K562 (cell line): Measurements from ENCODE around the gene MAP3K4. TPM values are rescaled to one million over a fixed set of nuclear protein-coding genes. Genes with fewer than 3 reads are reported as not detected.

Experiments
- ASH1L ChIP-seq: fragments of 450-650 bp; IDR thresholded peaks from 2 replicates; pipeline ENCODE4 v1.6.1; 2018; ENCODE audit warnings: borderline replicate concordance, mild to moderate bottlenecking, low read depth; ENCODE audit not compliant: partially characterized antibody
- CEBPB ChIP-seq: fragments of 450-650 bp; IDR thresholded peaks from 2 replicates; pipeline ENCODE4 v1.6.1; 2016; ENCODE audit warnings: missing genetic modification characterization, missing compliant biosample characterization
- DDX20 ChIP-seq: fragments of 450-650 bp; IDR thresholded peaks from 2 replicates; pipeline ENCODE4 v1.6.1; 2016; ENCODE audit warnings: missing genetic modification characterization, low read depth, mild to moderate bottlenecking, missing compliant biosample characterization, moderate library complexity
- EP400 ChIP-seq: fragments of 450-650 bp; IDR thresholded peaks from 2 replicates; pipeline ENCODE4 v1.6.1; 2017; ENCODE audit warnings: antibody characterized with exemption, mild to moderate bottlenecking, moderate library complexity
- HDAC1 ChIP-seq, 2 experiments: fragments of 450-650 bp; IDR thresholded peaks; 2 replicates each; pipeline ENCODE4 v1.6.1; 2016 to 2017; ENCODE audit warnings: inconsistent platforms in 1 of 2, mild to moderate bottlenecking in 1 of 2, moderate library complexity in 1 of 2
- HDAC8 ChIP-seq: fragments of 450-650 bp; IDR thresholded peaks from 2 replicates; pipeline ENCODE4 v1.6.1; 2016; ENCODE audit warnings: mild to moderate bottlenecking, missing genetic modification characterization, moderate library complexity, missing compliant biosample characterization
- HLTF ChIP-seq: fragments of 450-650 bp; IDR thresholded peaks from 2 replicates; pipeline ENCODE4 v1.6.1; 2016
- LCOR ChIP-seq: sonication (generic); formaldehyde crosslinking; IDR thresholded peaks from 2 replicates; pipeline ENCODE4 v1.8.0; 2022; ENCODE audit warnings: mild to moderate bottlenecking, missing genetic modification reagents
- MBD2 ChIP-seq: sonication (generic); IDR thresholded peaks from 2 replicates; pipeline ENCODE4 v1.6.1; 2016; ENCODE audit warnings: low read depth, borderline replicate concordance
- MED1 ChIP-seq: sonication (generic); formaldehyde crosslinking; IDR thresholded peaks from 2 replicates; pipeline ENCODE4 v1.8.1; 2023; ENCODE audit warnings: missing genetic modification reagents, borderline replicate concordance
- NONO ChIP-seq, 2 experiments: fragments of 200-400 bp in 1 of 2; fragments of 450-650 bp in 1 of 2; formaldehyde crosslinking in 1 of 2; IDR thresholded peaks; 2 replicates each; pipeline ENCODE4 v1.6.1; 2017; ENCODE audit warnings: low read depth in 2 of 2, mild to moderate bottlenecking in 2 of 2, moderate library complexity in 2 of 2, low read length in 1 of 2
- PTBP1 ChIP-seq: fragments of 200-400 bp; formaldehyde crosslinking; IDR thresholded peaks from 2 replicates; pipeline ENCODE4 v1.6.1; 2017; ENCODE audit warnings: low read depth, low read length
- RBM25 ChIP-seq: fragments of 200-400 bp; formaldehyde crosslinking; IDR thresholded peaks from 2 replicates; pipeline ENCODE4 v1.6.1; 2018; ENCODE audit warnings: low read length, low read depth, moderate library complexity; ENCODE audit not compliant: severe bottlenecking
- TAF1 ChIP-seq: IDR thresholded peaks from 2 replicates; pipeline ENCODE4 v1.6.1; 2011; ENCODE audit warnings: mild to moderate bottlenecking, low read length, moderate library complexity; ENCODE audit not compliant: insufficient read depth, control insufficient read depth, severe bottlenecking; ENCODE audit errors: extremely low read depth
- ZKSCAN1 ChIP-seq: fragments of 150-350 bp; IDR thresholded peaks from 2 replicates; pipeline ENCODE4 v1.6.1; 2016; ENCODE audit warnings: low read depth, low read length
- ZNF695 ChIP-seq: fragments of 450-650 bp; formaldehyde crosslinking; IDR thresholded peaks from 2 replicates; pipeline ENCODE4 v1.4.0; 2020; ENCODE audit warnings: mild to moderate bottlenecking, moderate library complexity
- polyA plus RNA-seq, 8 experiments: library from polyadenylated mRNA; depleted of rRNA in 4 of 8; stranded (reverse) in 5 of 8; unstranded in 3 of 8; fragments of >200 nt; fragmentation: Nextera tagmentation in 2 of 8; fragmentation: Illumina TruSeq in 1 of 8; extraction: Ambion mirVana in 2 of 8; extraction: Trizol in 1 of 8; gene quantifications; 2 replicates each; pipeline versions ENCODE4 v1.2.1 to v1.2.3, GENCODE V29; 2011 to 2014; ENCODE audit warnings: inconsistent platforms in 1 of 8, missing spikeins in 1 of 8
- total RNA-seq, 7 experiments: library from RNA; depleted of rRNA in 6 of 7; stranded (reverse); fragments of >200 nt in 6 of 7; fragmentation: Illumina TruSeq in 2 of 7; extraction: Trizol in 2 of 7; gene quantifications; 2 replicates each; pipeline versions ENCODE4 v1.2.1 to v1.2.3, GENCODE V29; 2011 to 2021; ENCODE audit warnings: low replicate concordance in 1 of 7
- TF ChIP-seq, protein P1 (sequence below): fragments of 250-450 bp; sonication (Bioruptor Pico); IDR thresholded peaks from 2 replicates; pipeline ENCODE4 v1.9.0; 2021; ENCODE audit warnings: mild to moderate bottlenecking
- TF ChIP-seq, protein P2 (sequence below), 3 experiments: fragments of 200-800 bp in 1 of 3; sonication (Bioruptor generic) in 1 of 3; sonication (generic) in 1 of 3; formaldehyde crosslinking in 1 of 3; IDR thresholded peaks; 2 replicates each; pipeline versions ENCODE4 v1.6.1 to v1.8.0; 2016 to 2022; ENCODE audit warnings: mild to moderate bottlenecking in 2 of 3, missing compliant biosample characterization in 2 of 3, missing genetic modification characterization in 2 of 3, missing genetic modification reagents in 1 of 3
- TF ChIP-seq, protein P3 (sequence below): fragments of 250-450 bp; sonication (Bioruptor Pico); IDR thresholded peaks from 2 replicates; pipeline ENCODE4 v1.8.0; 2022; ENCODE audit warnings: inconsistent platforms, mild to moderate bottlenecking, moderate library complexity, borderline replicate concordance
- TF ChIP-seq, protein P4 (sequence below): sonication (generic); formaldehyde crosslinking; IDR thresholded peaks from 2 replicates; pipeline ENCODE4 v1.8.0; 2022; ENCODE audit warnings: mild to moderate bottlenecking, missing genetic modification reagents
- TF ChIP-seq, protein P5 (sequence below), 2 experiments: fragments of 200-800 bp in 1 of 2; sonication (Bioruptor generic) in 1 of 2; sonication (generic) in 1 of 2; formaldehyde crosslinking in 1 of 2; IDR thresholded peaks in 1 of 2; conservative IDR thresholded peaks in 1 of 2; 2 replicates each; pipeline versions ENCODE4 v1.5.0 to v1.6.1; 2016 to 2020; ENCODE audit warnings: missing compliant biosample characterization in 1 of 2, missing genetic modification characterization in 1 of 2, missing genetic modification reagents in 1 of 2

MAP3K4 gene
- total and polyA plus RNA-seq, 9 of the 15 experiments (the other 6 are each of a cell fraction or from before 2014, with no cell fraction given), result 21.0 to 77.2 (median 48.9) TPM

DNA sequence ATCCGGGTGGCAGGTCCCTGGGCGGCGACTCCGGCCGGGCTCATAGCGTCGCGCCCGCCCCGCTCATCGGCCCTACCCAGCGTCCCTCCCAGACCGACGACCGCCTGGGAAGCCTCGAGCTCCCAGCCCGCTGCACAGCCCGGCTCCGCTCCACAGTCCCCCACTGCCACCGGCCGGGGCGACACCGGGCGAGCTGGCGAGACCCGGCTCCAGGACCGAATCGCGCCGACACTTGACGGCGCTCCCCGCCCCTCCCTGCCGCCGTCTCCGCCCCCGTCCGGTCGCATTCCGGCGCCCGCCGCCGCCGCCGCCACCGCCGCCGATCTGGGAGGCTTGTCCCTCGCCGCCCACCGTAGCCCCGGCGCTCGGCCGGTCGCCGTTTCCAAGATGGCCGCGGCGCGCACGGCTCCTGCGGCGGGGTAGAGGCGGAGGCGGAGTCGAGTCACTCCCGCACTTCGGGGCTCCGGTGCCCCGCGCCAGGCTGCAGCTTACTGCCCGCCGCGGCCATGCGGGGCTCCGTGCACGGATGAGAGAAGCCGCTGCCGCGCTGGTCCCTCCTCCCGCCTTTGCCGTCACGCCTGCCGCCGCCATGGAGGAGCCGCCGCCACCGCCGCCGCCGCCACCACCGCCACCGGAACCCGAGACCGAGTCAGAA lies at the start of gene MAP3K4 (continued):
- TF ChIP-seq, protein P1, sequence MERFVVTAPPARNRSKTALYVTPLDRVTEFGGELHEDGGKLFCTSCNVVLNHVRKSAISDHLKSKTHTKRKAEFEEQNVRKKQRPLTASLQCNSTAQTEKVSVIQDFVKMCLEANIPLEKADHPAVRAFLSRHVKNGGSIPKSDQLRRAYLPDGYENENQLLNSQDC (CRISPR knock-in tag), result peak; percentile 87; the same call in 1 of the 2 replicates
- TF ChIP-seq HDAC1 (IDR thresholded peaks at IDR 0.05), result peak in 1 of 2 experiments; percentile 49; a peak in 1 of 4 replicates
- TF ChIP-seq RBM25, result peak; percentile 49
- TF ChIP-seq CEBPB (tag), result no peak
- peak; percentile 91 to 94 for TF ChIP-seq NONO (IDR thresholded peaks at IDR 0.05; ENCODE audit: low read depth in 2 of 2, low read length in 1 of 2)
- TF ChIP-seq LCOR (CRISPR knock-in tag), result peak; percentile 65; the same call in 1 of the 2 replicates
- no peak for TF ChIP-seq ZNF695 (CRISPR knock-in tag)
- TF ChIP-seq EP400, result peak; percentile 22; the same call in 1 of the 2 replicates
- peak; percentile 95 for TF ChIP-seq TAF1
- TF ChIP-seq MBD2, result 0 out of 2 replicates have a peak, but pooled peaks have one; percentile 48
- TF ChIP-seq, protein P2, sequence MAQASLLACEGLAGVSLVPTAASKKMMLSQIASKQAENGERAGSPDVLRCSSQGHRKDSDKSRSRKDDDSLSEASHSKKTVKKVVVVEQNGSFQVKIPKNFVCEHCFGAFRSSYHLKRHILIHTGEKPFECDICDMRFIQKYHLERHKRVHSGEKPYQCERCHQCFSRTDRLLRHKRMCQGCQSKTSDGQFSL (CRISPR knock-in tag; IDR thresholded peaks at IDR 0.05), result peak; percentile 21; the same call in 1 of the 2 replicates
- TF ChIP-seq, protein P2 (tag; IDR thresholded peaks at IDR 0.05), result no peak
- TF ChIP-seq ASH1L, result no peak
- TF ChIP-seq, protein P3, sequence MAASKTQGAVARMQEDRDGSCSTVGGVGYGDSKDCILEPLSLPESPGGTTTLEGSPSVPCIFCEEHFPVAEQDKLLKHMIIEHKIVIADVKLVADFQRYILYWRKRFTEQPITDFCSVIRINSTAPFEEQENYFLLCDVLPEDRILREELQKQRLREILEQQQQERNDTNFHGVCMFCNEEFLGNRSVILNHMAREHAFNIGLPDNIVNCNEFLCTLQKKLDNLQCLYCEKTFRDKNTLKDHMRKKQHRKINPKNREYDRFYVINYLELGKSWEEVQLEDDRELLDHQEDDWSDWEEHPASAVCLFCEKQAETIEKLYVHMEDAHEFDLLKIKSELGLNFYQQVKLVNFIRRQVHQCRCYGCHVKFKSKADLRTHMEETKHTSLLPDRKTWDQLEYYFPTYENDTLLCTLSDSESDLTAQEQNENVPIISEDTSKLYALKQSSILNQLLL (CRISPR knock-in tag), result no peak
- peak; percentile 15; the same call in 1 of the 2 replicates for TF ChIP-seq HLTF
- peak; percentile 56; the same call in 1 of the 2 replicates for TF ChIP-seq HDAC8 (tag)
- no peak for TF ChIP-seq ZKSCAN1
- TF ChIP-seq PTBP1, result 0 out of 2 replicates have a peak, but pooled peaks have one; percentile 28
- peak; percentile 91; the same call in 1 of the 2 replicates for TF ChIP-seq MED1
- TF ChIP-seq DDX20 (tag), result no peak
- TF ChIP-seq, protein P4, sequence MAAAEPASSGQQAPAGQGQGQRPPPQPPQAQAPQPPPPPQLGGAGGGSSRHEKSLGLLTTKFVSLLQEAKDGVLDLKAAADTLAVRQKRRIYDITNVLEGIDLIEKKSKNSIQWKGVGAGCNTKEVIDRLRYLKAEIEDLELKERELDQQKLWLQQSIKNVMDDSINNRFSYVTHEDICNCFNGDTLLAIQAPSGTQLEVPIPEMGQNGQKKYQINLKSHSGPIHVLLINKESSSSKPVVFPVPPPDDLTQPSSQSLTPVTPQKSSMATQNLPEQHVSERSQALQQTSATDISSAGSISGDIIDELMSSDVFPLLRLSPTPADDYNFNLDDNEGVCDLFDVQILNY, result peak; percentile 88
- TF ChIP-seq, protein P5, sequence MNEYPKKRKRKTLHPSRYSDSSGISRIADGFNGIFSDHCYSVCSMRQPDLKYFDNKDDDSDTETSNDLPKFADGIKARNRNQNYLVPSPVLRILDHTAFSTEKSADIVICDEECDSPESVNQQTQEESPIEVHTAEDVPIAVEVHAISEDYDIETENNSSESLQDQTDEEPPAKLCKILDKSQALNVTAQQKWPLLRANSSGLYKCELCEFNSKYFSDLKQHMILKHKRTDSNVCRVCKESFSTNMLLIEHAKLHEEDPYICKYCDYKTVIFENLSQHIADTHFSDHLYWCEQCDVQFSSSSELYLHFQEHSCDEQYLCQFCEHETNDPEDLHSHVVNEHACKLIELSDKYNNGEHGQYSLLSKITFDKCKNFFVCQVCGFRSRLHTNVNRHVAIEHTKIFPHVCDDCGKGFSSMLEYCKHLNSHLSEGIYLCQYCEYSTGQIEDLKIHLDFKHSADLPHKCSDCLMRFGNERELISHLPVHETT (CRISPR knock-in tag; conservative IDR thresholded peaks at IDR 0.05 in 1 of 2, IDR thresholded peaks at IDR 0.05 in 1 of 2), result peak in 1 of 2 experiments; percentile 100; a peak in 2 of 4 replicates
